HCT116 (cell line): ENCODE measurements around the gene CPEB1. TPM values are rescaled to one million over a fixed set of nuclear protein-coding genes. Genes with fewer than 3 reads are reported as not detected.

Source experiments
- ATAC-seq: fragments of 200-7000 bp; cut with Tn5 transposase; 2 replicates; pipeline ENCODE4 v1.9.1; 2020; ENCODE audit warnings: mild to moderate bottlenecking, moderate library complexity
- BruUV-seq: library from RNA; stranded (reverse); fragments of 400-500 nt; replicated peaks from 2 replicates; lab custom pipeline; 2021; lab: Mats Ljungman, UMichigan
- CTCF ChIA-PET: fragments of 300-600 bp; sonication (Branson Sonifier 250); formaldehyde crosslinking; loops from one replicate; lab custom pipeline; 2021; ENCODE audit warnings: antibody characterized with exemption; lab: Charles Lee
- POLR2A ChIA-PET: fragments of 300-600, 350-600 bp; sonication (Branson Sonifier 250); formaldehyde crosslinking; loops from one replicate; lab custom pipeline; 2021; ENCODE audit warnings: antibody characterized with exemption; lab: Charles Lee
- RAD21 ChIA-PET, 2 experiments: fragments of 300-600 bp; sonication (Branson Sonifier 250); formaldehyde crosslinking; loops; one replicate each; lab custom pipeline; 2023; ENCODE audit warnings: low total read pairs in 2 of 2; ENCODE audit not compliant: uncharacterized antibody in 2 of 2, unreplicated experiment in 2 of 2, low non-redundant PET in 1 of 2; lab: Charles Lee
- DNase-seq: peaks from one replicate; pipeline ENCODE4 v3.0.0-alpha.2; 2010; ENCODE audit warnings: low read depth, low spot score
- H2AFZ ChIP-seq: fragments of 200-600 bp; shearing (Covaris generic), sonication (generic); 2 replicates; pipeline ENCODE4 v1.6.1; 2017; ENCODE audit warnings: low read depth, mixed run types, mixed read lengths, antibody characterized with exemption, low read length; ENCODE audit not compliant: poor library complexity, severe bottlenecking
- H3K27ac ChIP-seq: 2 replicates; pipeline ENCODE4 v1.5.1; 2012; ENCODE audit warnings: low read depth, low read length
- H3K27me3 ChIP-seq: fragments of 200-600 bp; sonication (generic); 2 replicates; pipeline ENCODE4 v1.6.1; 2016; ENCODE audit warnings: mixed run types, low read length, mixed read lengths; ENCODE audit not compliant: insufficient read depth
- H3K36me3 ChIP-seq, 2 experiments: fragments of 200-500 bp in 1 of 2; fragments of 200-600 bp in 1 of 2; sonication (Bioruptor generic) in 1 of 2; sonication (generic) in 1 of 2; 2 replicates each; pipeline versions ENCODE4 v1.5.1 to v1.6.1; 2014 to 2016; ENCODE audit warnings: low read length in 2 of 2, inconsistent platforms in 1 of 2, mixed read lengths in 1 of 2, mixed run types in 1 of 2; ENCODE audit not compliant: insufficient read depth in 2 of 2, control insufficient read depth in 1 of 2
- H3K4me1 ChIP-seq, 2 experiments: fragments of 200-600 bp in 1 of 2; sonication (generic) in 1 of 2; 2 replicates each; pipeline versions ENCODE4 v1.5.1 to v1.6.1; 2012 to 2017; ENCODE audit warnings: low read length in 2 of 2, inconsistent platforms in 1 of 2, mild to moderate bottlenecking in 1 of 2, mixed read lengths in 1 of 2, mixed run types in 1 of 2, moderate library complexity in 1 of 2; ENCODE audit not compliant: insufficient read depth in 2 of 2, control insufficient read depth in 1 of 2
- H3K4me2 ChIP-seq: fragments of 200-600 bp; sonication (generic); 2 replicates; pipeline ENCODE4 v1.6.1; 2017; ENCODE audit warnings: mixed run types, low read length, mixed read lengths
- H3K4me3 ChIP-seq, 2 experiments: fragments of 200-600 bp in 1 of 2; sonication (generic) in 1 of 2; replicated peaks in 1 of 2; 2 replicates each; pipeline ENCODE4 v1.5.1; 2011 to 2016; ENCODE audit warnings: low read length in 2 of 2, control low read depth in 1 of 2, low read depth in 1 of 2, mild to moderate bottlenecking in 1 of 2, mixed read lengths in 1 of 2, mixed run types in 1 of 2
- H3K79me2 ChIP-seq: fragments of 200-600 bp; sonication (generic); 2 replicates; pipeline ENCODE4 v1.6.1; 2017; ENCODE audit warnings: mild to moderate bottlenecking, mixed run types, low read length, moderate library complexity, mixed read lengths; ENCODE audit not compliant: insufficient read depth
- H3K9ac ChIP-seq: fragments of 200-600 bp; sonication (generic); 2 replicates; pipeline ENCODE4 v1.6.1; 2016; ENCODE audit warnings: low read length, mixed read lengths
- H3K9me2 ChIP-seq: fragments of 200-600 bp; sonication (generic), shearing (Covaris generic); 2 replicates; pipeline ENCODE4 v1.6.1; 2017; ENCODE audit warnings: mixed run types, mild to moderate bottlenecking, moderate library complexity; ENCODE audit not compliant: insufficient read depth
- H3K9me3 ChIP-seq, 2 experiments: fragments of 200-500 bp in 1 of 2; fragments of 200-600 bp in 1 of 2; sonication (Bioruptor generic) in 1 of 2; sonication (generic) in 1 of 2; 2 replicates each; pipeline ENCODE4 v1.6.1; 2014 to 2017; ENCODE audit warnings: low read length in 2 of 2, mixed read lengths in 2 of 2, inconsistent platforms in 1 of 2, low read depth in 1 of 2, mild to moderate bottlenecking in 1 of 2, mixed run types in 1 of 2, moderate library complexity in 1 of 2; ENCODE audit not compliant: control insufficient read depth in 1 of 2, insufficient read depth in 1 of 2
- H4K20me1 ChIP-seq: fragments of 200-600 bp; sonication (generic), shearing (Covaris generic); 2 replicates; pipeline ENCODE4 v1.6.1; 2017; ENCODE audit warnings: mixed run types, mild to moderate bottlenecking, moderate library complexity; ENCODE audit not compliant: insufficient read depth
- ATF3 ChIP-seq: IDR thresholded peaks from 2 replicates; pipeline ENCODE4 v1.6.1; 2012
- CBX3 ChIP-seq: IDR thresholded peaks from 2 replicates; pipeline ENCODE4 v1.6.1; 2012; ENCODE audit warnings: low read depth
- CEBPB ChIP-seq: IDR thresholded peaks from 2 replicates; pipeline ENCODE4 v1.6.1; 2012; ENCODE audit warnings: low read depth
- CTCF ChIP-seq, 3 experiments: fragments of 200-600 bp in 1 of 3; sonication (generic) in 1 of 3; IDR thresholded peaks in 2 of 3; conservative IDR thresholded peaks in 1 of 3; 2 replicates each; pipeline ENCODE4 v1.5.1; 2012 to 2017; ENCODE audit warnings: low read depth in 2 of 3, low read length in 2 of 3, antibody characterized with exemption in 1 of 3, borderline replicate concordance in 1 of 3, control low read depth in 1 of 3, mild to moderate bottlenecking in 1 of 3, mixed read lengths in 1 of 3, mixed run types in 1 of 3, moderate library complexity in 1 of 3; ENCODE audit not compliant: insufficient read depth in 1 of 3
- EGR1 ChIP-seq: IDR thresholded peaks from 2 replicates; pipeline ENCODE4 v1.6.1; 2012; ENCODE audit warnings: low read depth
- ELF1 ChIP-seq: IDR thresholded peaks from 2 replicates; pipeline ENCODE4 v1.6.1; 2012; ENCODE audit warnings: low read depth, borderline replicate concordance
- EZH2 ChIP-seq: fragments of 200-600 bp; sonication (generic); IDR thresholded peaks from 2 replicates; pipeline ENCODE4 v1.6.1; 2017; ENCODE audit warnings: antibody characterized with exemption, mixed run types
- EZH2phosphoT487 ChIP-seq: fragments of 200-600 bp; IDR thresholded peaks from 2 replicates; pipeline ENCODE4 v1.6.1; 2018; ENCODE audit warnings: antibody characterized with exemption, borderline replicate concordance
- FOSL1 ChIP-seq: IDR thresholded peaks from 2 replicates; pipeline ENCODE4 v1.6.1; 2012; ENCODE audit warnings: low read depth
- POLR2A ChIP-seq: IDR thresholded peaks from 2 replicates; pipeline ENCODE4 v1.7.0; 2011; ENCODE audit warnings: borderline replicate concordance; ENCODE audit not compliant: insufficient read depth, insufficient read length; ENCODE audit errors: extremely low read depth
- POLR2AphosphoS5 ChIP-seq: IDR thresholded peaks from 2 replicates; pipeline ENCODE4 v1.6.1; 2011; ENCODE audit warnings: mild to moderate bottlenecking, low read depth, low read length, moderate library complexity
- RAD21 ChIP-seq: IDR thresholded peaks from 2 replicates; pipeline ENCODE4 v1.6.1; 2012; ENCODE audit warnings: low read depth, mild to moderate bottlenecking
- REST ChIP-seq: IDR thresholded peaks from 2 replicates; pipeline ENCODE4 v1.6.1; 2012; ENCODE audit warnings: low read depth
- SIN3A ChIP-seq: IDR thresholded peaks from 2 replicates; pipeline ENCODE4 v1.6.1; 2012; ENCODE audit warnings: low read depth
- SP1 ChIP-seq: IDR thresholded peaks from 2 replicates; pipeline ENCODE4 v1.6.1; 2012; ENCODE audit warnings: low read depth
- SRF ChIP-seq: IDR thresholded peaks from 2 replicates; pipeline ENCODE4 v1.6.1; 2012; ENCODE audit warnings: low read depth
- TCF7L2 ChIP-seq: IDR thresholded peaks from 2 replicates; pipeline ENCODE4 v1.7.0; 2011; ENCODE audit warnings: borderline replicate concordance, inconsistent platforms; ENCODE audit not compliant: insufficient read depth, insufficient read length; ENCODE audit errors: extremely low read depth
- YY1 ChIP-seq: IDR thresholded peaks from 2 replicates; pipeline ENCODE4 v1.6.1; 2011; ENCODE audit warnings: low read length, low read depth, moderate library complexity, mild to moderate bottlenecking; ENCODE audit not compliant: insufficient replicate concordance; ENCODE audit errors: extremely low read depth
- ZFX ChIP-seq: fragments of 450-650 bp; IDR thresholded peaks from 2 replicates; pipeline ENCODE4 v1.6.1; 2017
- ZNF274 ChIP-seq: fragments of 200-500 bp; sonication (Bioruptor generic); IDR thresholded peaks from 2 replicates; pipeline ENCODE4 v1.6.1; 2014; ENCODE audit warnings: mild to moderate bottlenecking, low read depth, low read length, inconsistent platforms
- intact Hi-C: fragments of 100-400 bp; cut with micrococcal nuclease; formaldehyde crosslinking; loops from 2 replicates; pipeline ENCODE4 v1.10.0; 2022
- total RNA-seq: library from RNA; stranded (reverse); gene quantifications from one replicate; pipeline ENCODE4 v1.2.1, GENCODE V29; 2021; ENCODE audit not compliant: unreplicated experiment

The CPEB1 gene
- total RNA-seq, 1 experiment from 2014 or later: not detected

GRCh38 chr15:82624438-82624837 lies 22.7 kb downstream of the CPEB1 start:
- TF ChIP-seq CEBPB (no peak), ZFX (no peak), EZH2 (no peak), SRF (no peak), FOSL1 (no peak), POLR2A (no peak), YY1 (no peak), ATF3 (no peak), POLR2AphosphoS5 (no peak), RAD21 (no peak), EGR1 (no peak), SIN3A (no peak), CBX3 (no peak), ZNF274 (no peak), ELF1 (no peak), SP1 (no peak), REST (no peak), EZH2phosphoT487 (no peak), CTCF (IDR thresholded peaks at IDR 0.05 in 2 of 3, conservative IDR thresholded peaks at IDR 0.05 in 1 of 3; ENCODE audit: borderline replicate concordance in 1 of 3, insufficient read depth in 1 of 3, low read depth in 2 of 3, low read length in 2 of 3) (no peak), TCF7L2 (no peak)
- no peaks in the 10 kb centered on the region for H3K4me1 ChIP-seq
- ChIA-PET RAD21 (no interaction called here), POLR2A (no interaction called here), CTCF (no interaction called here)
- H4K20me1 ChIP-seq: no peaks in the 10 kb centered on the region
- intact Hi-C loops: no loop called here
- no peak overlapping the region for H3K4me3 ChIP-seq
- H3K9me2 ChIP-seq: no peaks in the 10 kb centered on the region
- H3K36me3 ChIP-seq: no peaks in the 10 kb centered on the region
- H2AFZ ChIP-seq: no peak overlapping the region
- DNase-seq: no peak
- H3K9ac ChIP-seq: no peak overlapping the region
- H3K27me3 ChIP-seq: no peaks in the 10 kb centered on the region
- H3K4me2 ChIP-seq: no peak overlapping the region
- no peak for ATAC-seq
- H3K79me2 ChIP-seq: no peaks in the 10 kb centered on the region
- no TSS peak for BruUV-seq
- H3K27ac ChIP-seq: no peak overlapping the region
- no peaks in the 10 kb centered on the region for H3K9me3 ChIP-seq
